Right atrium auricular region (tissue), 2 donors: ENCODE measurements around the gene CA6. TPM values are rescaled to one million over a fixed set of nuclear protein-coding genes. Genes with fewer than 3 reads are reported as not detected.
A peak's percentile ranks its signal among the peaks of the same experiment; 100 is the strongest.

Experiments used
- DNase-seq: peaks from one replicate; pipeline ENCODE4 v3.0.0-alpha.2; 2019; ENCODE audit warnings: low spot score
- H3K27ac ChIP-seq, 2 donors: fragments of 200-600 bp; sonication (generic); 1 replicate in 1 of 2; 2 replicates in 1 of 2; pipeline ENCODE4 v1.5.1; 2016 to 2019
- H3K27me3 ChIP-seq, 2 donors: fragments of 200-600 bp; sonication (generic); one replicate each; pipeline versions ENCODE4 v1.5.1 to v1.6.0; 2017 to 2019
- H3K36me3 ChIP-seq: fragments of 200-600 bp; sonication (generic); one replicate; pipeline ENCODE4 v1.5.1; 2016
- H3K4me1 ChIP-seq, 2 donors: fragments of 200-600 bp; sonication (generic); one replicate each; pipeline versions ENCODE4 v1.5.1 to v1.6.0; 2017 to 2019
- H3K4me3 ChIP-seq, 2 donors: fragments of 200-600 bp; sonication (generic); 1 replicate in 1 of 2; 2 replicates in 1 of 2; pipeline ENCODE4 v1.5.1; 2017 to 2019; ENCODE audit warnings: mild to moderate bottlenecking in 1 of 2, moderate library complexity in 1 of 2
- H3K9me3 ChIP-seq, 2 donors: fragments of 200-600 bp; sonication (generic); one replicate each; pipeline ENCODE4 v1.5.1; 2019
- total RNA-seq, 2 donors: library from RNA; depleted of rRNA; stranded (reverse); fragments of >200 nt; gene quantifications; one replicate each; pipeline ENCODE4 v1.1.0, GENCODE V29; 2016
- TF ChIP-seq, protein P1 (sequence below), 2 donors: fragments of 200-600 bp; sonication (generic); IDR thresholded peaks; one replicate each; pipeline ENCODE4 v1.5.1; 2019; ENCODE audit warnings: antibody characterized with exemption in 2 of 2

CA6 gene
- total RNA-seq, 2 donors from 2014 or later = not detected

DNA sequence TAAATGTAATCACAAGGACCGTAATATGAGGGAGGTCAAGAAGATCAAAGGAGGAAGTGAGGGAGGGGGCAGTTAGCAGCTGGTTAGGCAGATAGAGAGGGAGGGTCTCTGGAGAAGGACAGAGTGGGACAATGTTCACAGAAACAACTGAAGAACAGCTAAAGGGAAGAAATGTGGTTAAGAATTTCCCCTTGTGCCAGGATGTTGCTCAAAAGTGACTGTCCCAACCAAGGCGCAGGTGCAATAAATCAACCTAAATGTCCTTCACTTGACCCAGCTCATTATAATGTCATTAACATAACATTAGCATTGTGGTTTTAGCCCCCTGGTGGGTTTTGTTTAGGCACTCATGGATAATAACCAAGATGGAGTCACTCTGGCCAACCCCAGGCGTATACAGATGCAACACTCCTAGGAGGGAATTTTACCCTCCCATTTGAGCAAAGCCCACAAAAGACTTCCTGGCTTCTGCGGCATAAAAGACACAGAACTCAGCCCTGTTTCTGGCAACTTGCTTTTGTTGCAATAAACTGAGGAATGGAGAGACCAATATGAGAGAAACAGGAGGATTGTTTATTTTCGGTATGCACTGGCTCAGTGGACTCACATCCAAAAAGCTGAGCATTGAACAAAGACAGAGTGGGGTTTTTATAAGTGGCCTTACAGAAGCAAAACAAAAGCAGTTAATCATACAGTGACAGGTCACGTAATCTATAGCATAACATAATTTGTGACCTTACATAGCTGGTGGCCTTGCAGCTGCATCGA, 7.3 kb upstream of the CA6 start:
- TF ChIP-seq, protein P1, sequence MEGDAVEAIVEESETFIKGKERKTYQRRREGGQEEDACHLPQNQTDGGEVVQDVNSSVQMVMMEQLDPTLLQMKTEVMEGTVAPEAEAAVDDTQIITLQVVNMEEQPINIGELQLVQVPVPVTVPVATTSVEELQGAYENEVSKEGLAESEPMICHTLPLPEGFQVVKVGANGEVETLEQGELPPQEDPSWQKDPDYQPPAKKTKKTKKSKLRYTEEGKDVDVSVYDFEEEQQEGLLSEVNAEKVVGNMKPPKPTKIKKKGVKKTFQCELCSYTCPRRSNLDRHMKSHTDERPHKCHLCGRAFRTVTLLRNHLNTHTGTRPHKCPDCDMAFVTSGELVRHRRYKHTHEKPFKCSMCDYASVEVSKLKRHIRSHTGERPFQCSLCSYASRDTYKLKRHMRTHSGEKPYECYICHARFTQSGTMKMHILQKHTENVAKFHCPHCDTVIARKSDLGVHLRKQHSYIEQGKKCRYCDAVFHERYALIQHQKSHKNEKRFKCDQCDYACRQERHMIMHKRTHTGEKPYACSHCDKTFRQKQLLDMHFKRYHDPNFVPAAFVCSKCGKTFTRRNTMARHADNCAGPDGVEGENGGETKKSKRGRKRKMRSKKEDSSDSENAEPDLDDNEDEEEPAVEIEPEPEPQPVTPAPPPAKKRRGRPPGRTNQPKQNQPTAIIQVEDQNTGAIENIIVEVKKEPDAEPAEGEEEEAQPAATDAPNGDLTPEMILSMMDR (IDR thresholded peaks at IDR 0.05) = no peak
- H3K4me1 ChIP-seq = peaks cover 0 to 8% of the 10 kb centered on the region in 2 donors
- H3K9me3 ChIP-seq = no peaks in the 10 kb centered on the region
- H3K36me3 ChIP-seq = no peaks in the 10 kb centered on the region
- no peak for DNase-seq
- H3K27ac ChIP-seq = peak overlapping the region in 1 of 2 donors; percentile 33
- H3K4me3 ChIP-seq = no peak overlapping the region
- H3K27me3 ChIP-seq = no peaks in the 10 kb centered on the region

DNA sequence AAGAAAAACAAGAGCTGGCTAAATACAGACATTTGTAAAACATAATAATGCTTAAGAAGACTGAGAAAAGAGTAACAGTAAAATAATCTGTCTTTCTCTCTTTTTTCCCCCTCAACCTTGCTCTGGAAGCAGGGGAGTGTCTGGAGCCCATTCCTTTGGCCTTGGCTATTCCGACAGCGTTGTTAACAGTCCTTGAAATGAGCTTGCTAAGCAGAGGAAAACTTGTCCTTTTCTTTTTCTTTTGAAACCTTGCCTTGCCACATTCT, 6.7 kb upstream of the CA6 start:
- no peaks in the 10 kb centered on the region for H3K27me3 ChIP-seq
- no peak for DNase-seq
- TF ChIP-seq, protein P1 (IDR thresholded peaks at IDR 0.05) = no peak
- peaks cover 0 to 13% of the 10 kb centered on the region in 2 donors for H3K4me1 ChIP-seq
- H3K36me3 ChIP-seq = no peaks in the 10 kb centered on the region
- H3K27ac ChIP-seq = no peak overlapping the region
- H3K9me3 ChIP-seq = no peaks in the 10 kb centered on the region
- H3K4me3 ChIP-seq = no peak overlapping the region

DNA sequence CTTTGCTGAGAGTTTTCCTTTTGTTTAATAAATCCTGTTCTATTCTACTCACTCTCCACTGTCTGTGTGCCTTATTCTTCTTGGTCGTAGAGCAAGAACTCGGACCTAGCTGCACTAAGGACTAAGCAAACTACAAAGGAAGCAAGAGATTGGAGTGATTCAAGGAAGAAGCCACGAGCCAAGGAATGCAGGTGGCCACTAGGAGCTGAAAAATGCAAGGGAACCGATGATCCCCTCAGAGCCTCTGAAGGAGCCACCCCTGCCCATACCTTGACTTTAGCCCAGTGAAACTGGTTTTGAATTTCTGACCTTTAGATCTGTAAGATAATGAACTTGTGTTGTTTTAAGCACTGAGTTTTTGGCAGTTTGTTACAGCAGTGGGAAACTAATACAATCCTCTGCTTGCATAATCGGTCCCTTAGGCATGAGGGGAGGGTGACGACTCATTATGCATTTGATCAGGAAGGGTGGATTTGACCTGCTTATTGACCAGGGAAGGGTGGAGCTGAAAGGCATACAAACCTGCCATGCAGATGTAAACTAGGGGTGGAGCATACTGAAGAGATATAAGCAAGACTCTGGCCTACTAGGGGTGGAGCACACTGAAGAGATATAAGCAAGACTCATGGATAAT, 6.2 kb upstream of the CA6 start:
- no peaks in the 10 kb centered on the region for H3K27me3 ChIP-seq
- H3K36me3 ChIP-seq = no peaks in the 10 kb centered on the region
- no peak overlapping the region for H3K4me3 ChIP-seq
- TF ChIP-seq, protein P1 (IDR thresholded peaks at IDR 0.05) = no peak
- DNase-seq = no peak
- H3K27ac ChIP-seq = no peak overlapping the region
- H3K9me3 ChIP-seq = no peaks in the 10 kb centered on the region
- peaks cover 0 to 13% of the 10 kb centered on the region in 2 donors for H3K4me1 ChIP-seq

DNA sequence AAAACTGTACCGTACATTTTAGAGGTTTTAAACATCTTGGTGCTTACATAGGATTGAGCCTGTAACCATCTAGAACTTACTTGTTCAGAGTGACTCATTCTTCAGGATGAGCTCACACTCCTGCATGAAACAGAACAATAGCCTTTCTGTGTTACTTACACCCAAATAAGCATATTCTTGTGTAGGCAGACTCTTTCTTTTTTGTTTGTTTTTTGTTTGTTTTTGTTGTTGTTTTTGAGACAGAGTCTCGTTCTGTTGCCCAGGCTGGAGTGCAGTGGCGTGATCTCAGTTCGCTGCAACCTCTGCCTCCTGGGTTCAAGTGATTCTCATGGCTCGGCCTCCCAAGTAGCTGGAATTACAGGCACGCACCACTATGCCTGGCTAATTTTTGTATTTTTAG, 3.8 kb upstream of the CA6 start:
- H3K27ac ChIP-seq = peak overlapping the region in 1 of 2 donors; percentile 42
- no peak overlapping the region for H3K4me3 ChIP-seq
- H3K9me3 ChIP-seq = no peaks in the 10 kb centered on the region
- H3K4me1 ChIP-seq = peaks cover 0 to 13% of the 10 kb centered on the region in 2 donors
- no peaks in the 10 kb centered on the region for H3K27me3 ChIP-seq
- DNase-seq = no peak
- TF ChIP-seq, protein P1 (IDR thresholded peaks at IDR 0.05) = no peak
- H3K36me3 ChIP-seq = no peaks in the 10 kb centered on the region

DNA sequence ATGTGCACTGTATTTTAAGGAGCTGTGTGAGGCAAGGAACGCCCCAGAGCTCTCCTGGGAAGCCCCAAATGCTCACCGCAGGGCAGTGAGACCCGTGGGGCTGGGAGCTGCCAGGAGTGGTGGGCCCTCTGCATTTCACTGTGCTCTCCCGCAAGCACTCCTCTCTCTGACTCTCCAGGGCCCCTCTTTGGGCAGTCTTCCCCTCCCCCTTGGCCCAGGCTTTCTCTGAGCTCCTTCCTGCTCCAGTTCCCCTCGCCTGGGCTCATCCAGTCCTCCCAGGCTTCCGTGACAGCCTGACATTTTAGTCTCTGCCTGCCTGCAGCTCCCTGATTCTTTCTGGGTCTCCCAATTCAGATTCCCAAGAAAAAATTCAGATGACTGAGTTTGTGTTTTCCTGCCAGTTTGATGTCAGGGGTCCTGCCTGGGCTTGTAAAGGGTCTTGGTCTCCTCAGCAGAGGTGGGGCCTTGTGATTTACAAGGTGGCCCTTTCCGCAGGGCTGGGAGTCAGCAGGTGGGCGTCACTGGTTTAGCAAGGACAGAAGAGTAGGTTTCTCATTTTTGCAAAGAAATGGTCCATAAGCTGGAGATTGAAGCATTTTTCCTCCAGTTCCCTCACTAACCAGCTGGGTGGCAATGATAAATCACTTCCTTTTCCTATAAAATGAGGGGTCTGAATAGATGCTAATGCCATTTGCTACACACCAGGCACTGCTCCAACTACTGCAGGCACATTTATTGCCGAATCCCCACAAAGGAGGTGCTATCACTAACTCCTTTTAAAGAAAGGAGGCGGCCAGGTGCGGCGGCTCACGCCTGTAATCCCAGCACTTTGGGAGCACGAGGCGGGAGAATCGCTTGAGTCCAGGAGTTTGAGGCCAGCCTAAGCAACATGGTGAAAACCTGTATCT, 1.9 kb upstream of the CA6 start:
- Histone ChIP-seq H3K4me3 (no peak overlapping the region), H3K27ac (no peak overlapping the region), H3K36me3 (no peaks in the 10 kb centered on the region), H3K4me1 (peaks cover 0 to 13% of the 10 kb centered on the region in 2 donors), H3K9me3 (no peaks in the 10 kb centered on the region), H3K27me3 (no peaks in the 10 kb centered on the region)
- DNase-seq = no peak
- TF ChIP-seq, protein P1 (IDR thresholded peaks at IDR 0.05) = no peak
